GM21717 (cell line): ENCODE results near the gene DLG1.
A peak's percentile ranks its signal among the peaks of the same experiment; 100 is the strongest.

Experiments
- ATAC-seq: cut with Tn5 transposase; IDR thresholded peaks from one replicate; pipeline ENCODE4 v1.9.1; 2021; ENCODE audit warnings: mild to moderate bottlenecking, moderate library complexity; ENCODE audit not compliant: unreplicated experiment

The DLG1 gene

GRCh38 chr3:197298341-197298944 lies at the start of gene DLG1:
DLG1 (minus strand) TSS chr3:197298612; CDS start chr3:197297204, 1,408 bp downstream.
- peak; percentile 63 for ATAC-seq

GRCh38 chr3:197348014-197348413 lies 49.6 kb upstream of the DLG1 start:
- ATAC-seq: no peak

- ATAC-seq: no peak
Measured at GRCh38 chr3:197345390-197345789, 47.0 kb upstream of the DLG1 start.

- ATAC-seq: no peak
Measured at GRCh38 chr3:197344582-197345318, 46.3 kb upstream of the DLG1 start.

GRCh38 chr3:197343656-197344408 lies 45.4 kb upstream of the DLG1 start:
- ATAC-seq: no peak

- no peak for ATAC-seq
Measured at GRCh38 chr3:197343111-197343510, 44.7 kb upstream of the DLG1 start.

- no peak for ATAC-seq
Measured at GRCh38 chr3:197340521-197340871, 42.1 kb upstream of the DLG1 start.

GRCh38 chr3:197339841-197340520 lies 41.6 kb upstream of the DLG1 start:
- no peak for ATAC-seq

GRCh38 chr3:197338586-197338985 lies 40.2 kb upstream of the DLG1 start:
- no peak for ATAC-seq

GRCh38 chr3:197337656-197338055 lies 39.2 kb upstream of the DLG1 start:
- no peak for ATAC-seq

GRCh38 chr3:197337214-197337613 lies 38.8 kb upstream of the DLG1 start:
- no peak for ATAC-seq

- ATAC-seq: no peak
Measured at GRCh38 chr3:197336348-197336747, 37.9 kb upstream of the DLG1 start.

- no peak for ATAC-seq
Measured at GRCh38 chr3:197335428-197336132, 37.2 kb upstream of the DLG1 start.

- ATAC-seq: no peak
Measured at GRCh38 chr3:197333901-197334639, 35.7 kb upstream of the DLG1 start.

GRCh38 chr3:197331131-197331530 lies 32.7 kb upstream of the DLG1 start:
- ATAC-seq: no peak

GRCh38 chr3:197329382-197329781 lies 31.0 kb upstream of the DLG1 start:
- ATAC-seq: no peak

- no peak for ATAC-seq
Measured at GRCh38 chr3:197328198-197328597, 29.8 kb upstream of the DLG1 start.

GRCh38 chr3:197327701-197328100 lies 29.3 kb upstream of the DLG1 start:
- ATAC-seq: no peak

- no peak for ATAC-seq
Measured at GRCh38 chr3:197325773-197326172, 27.4 kb upstream of the DLG1 start.

- ATAC-seq: no peak
Measured at GRCh38 chr3:197322149-197322548, 23.7 kb upstream of the DLG1 start.
